GM21576 (cell line): ENCODE measurements around the gene TSLP.

Experiments
- ATAC-seq: cut with Tn5 transposase; IDR thresholded peaks from one replicate; pipeline ENCODE4 v1.9.1; 2021; ENCODE audit warnings: mild to moderate bottlenecking, moderate library complexity; ENCODE audit not compliant: unreplicated experiment

The TSLP gene

DNA sequence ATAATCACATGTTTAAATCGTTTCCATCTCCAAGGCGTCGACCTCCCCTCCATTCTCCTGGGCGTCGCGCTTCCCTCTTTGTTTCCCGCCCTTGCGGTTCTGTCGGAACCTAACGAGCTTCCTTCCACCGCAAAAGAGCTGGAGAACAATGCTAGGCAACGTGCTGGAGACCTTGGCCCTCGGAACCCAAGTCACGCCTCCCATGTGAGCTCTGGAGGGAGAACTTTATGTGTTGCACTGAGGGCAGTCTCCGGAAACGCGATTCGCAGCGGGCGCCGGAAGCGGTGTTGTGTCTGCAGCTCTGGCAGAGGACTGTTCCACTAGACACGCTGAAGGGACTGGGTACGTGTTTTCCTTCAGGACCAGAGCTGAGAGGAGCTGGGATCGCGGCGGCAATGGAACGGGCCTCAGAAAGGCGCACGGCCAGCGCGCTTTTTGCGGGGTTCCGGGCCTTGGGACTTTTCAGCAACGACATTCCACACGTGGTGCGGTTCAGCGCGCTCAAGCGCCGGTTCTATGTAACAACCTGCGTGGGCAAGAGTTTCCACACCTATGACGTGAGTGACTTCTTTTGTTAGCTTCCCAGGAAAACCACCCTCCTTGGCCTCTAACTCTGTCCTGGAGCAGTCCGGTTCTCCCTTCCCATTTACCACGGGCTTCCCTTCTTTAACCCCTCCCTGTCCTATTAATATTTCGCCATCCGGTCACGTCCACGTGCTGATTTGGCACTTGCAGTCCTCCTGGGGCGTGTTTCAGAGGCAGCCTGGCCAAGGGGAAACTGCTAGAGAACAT is 20.7 kb downstream of the TSLP start, which contains the start of gene WDR36:
TSS of gene WDR36 (plus strand) at position 287 of the 792 bp plus-strand sequence. CDS start at position 396, 109 bp downstream.
- peak; percentile 93 for ATAC-seq

DNA sequence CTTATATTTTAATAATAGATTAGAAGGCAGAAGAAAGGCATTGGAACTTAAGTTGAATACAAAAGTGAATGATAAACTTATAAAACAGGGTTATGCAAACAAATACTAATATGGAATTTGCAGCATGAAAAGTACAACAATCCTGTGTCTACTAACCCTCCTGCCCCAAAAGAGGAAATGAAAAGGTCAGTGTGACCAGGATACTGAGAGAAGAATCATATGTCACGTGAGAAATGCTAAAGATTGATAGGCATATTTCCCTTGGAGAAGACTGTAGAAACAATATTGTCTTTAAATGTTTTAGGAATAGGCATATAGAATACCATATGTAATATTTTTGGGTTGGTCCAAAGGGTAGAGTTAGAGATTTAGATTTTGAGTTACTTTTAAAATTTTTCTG is 24.5 kb downstream of the TSLP start:
- no peak for ATAC-seq

- ATAC-seq = no peak
These were observed 27.7 kb downstream of the TSLP start for GRCh38 chr5:111099058-111099778.

DNA sequence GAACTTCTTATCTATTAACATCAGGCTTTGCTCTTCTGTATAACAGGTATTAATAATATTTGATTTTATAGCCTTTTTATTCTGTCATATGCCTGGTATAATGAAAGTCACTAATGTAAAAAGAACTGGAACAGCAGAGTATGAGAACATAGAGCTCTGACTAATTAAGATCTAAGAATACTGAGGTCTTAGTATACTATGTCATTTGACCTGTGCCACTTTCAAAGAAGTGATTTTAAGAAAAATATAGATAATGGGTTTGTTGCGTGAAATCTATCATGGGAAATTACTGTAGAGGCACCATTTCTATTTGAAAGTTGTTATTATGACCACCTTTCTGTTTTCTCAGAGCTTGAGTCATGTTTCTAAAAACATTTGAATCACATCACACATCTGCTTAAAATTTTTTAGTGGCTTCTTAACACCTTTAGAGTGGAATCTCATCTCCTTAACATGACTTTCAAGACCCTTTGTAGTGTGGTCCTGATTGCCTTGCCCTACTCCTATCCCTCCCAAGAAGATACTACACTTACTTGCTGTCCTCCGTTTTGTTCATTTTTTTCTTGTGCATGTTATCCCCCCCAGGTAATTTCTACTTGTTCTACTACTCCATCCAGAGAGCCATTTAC is 34.9 kb downstream of the TSLP start:
- ATAC-seq = no peak

DNA sequence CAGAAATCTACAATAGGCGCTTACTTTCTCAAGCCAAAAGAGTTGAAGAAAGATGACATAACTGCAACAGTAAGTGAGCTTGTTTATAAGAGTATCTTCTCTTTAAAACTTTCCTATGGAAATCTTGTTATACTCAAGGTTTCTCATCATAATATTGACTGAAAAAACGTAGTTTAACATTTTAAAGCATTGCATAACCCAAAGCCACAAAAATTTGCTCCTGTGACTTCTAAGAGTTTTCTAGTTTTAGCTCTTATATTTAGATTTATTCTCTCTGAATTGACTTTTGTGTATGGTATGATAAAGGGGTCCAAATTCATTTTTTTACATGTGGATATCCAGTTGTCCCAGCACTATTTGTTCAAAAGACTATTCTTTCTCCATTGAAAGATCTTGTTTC is 35.9 kb downstream of the TSLP start:
- ATAC-seq = no peak

DNA sequence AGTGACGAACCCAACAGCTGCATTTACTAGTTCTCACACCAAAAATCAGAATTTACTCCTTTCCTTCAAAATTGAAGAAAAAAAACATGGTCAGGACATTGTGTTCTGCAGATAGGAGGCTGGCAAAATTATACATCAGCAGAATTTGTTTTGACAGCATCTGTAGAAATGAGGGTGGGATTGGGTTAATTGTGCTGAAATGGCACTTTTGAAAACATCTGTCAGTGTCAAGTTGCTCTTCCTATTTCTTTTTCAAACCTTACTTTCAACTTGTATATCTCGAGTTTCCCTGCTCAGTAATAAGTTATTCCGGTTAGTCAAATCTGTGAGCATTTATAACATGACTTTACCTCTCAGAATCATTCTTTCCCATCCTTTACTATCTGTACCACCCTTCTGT is 40.4 kb downstream of the TSLP start:
- ATAC-seq = no peak

DNA sequence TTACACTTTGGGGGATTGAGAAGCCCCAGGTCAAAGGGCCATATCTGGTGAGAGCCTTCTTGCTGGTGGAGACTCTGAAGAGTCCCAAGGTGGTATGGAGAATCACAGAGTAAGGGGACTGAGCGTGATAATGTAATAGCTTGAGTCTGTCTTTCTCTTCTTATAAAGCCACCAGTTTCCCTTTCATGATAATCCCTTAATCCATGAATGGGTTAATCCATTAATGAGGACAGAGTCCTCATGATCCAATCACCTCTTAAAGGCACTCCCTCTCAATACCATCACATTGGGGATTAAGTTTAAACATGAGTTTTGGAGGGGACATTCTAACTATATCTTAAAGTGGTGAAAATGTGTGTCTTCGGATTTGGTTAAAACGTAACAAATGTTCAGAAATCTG is 42.2 kb downstream of the TSLP start:
- ATAC-seq = no peak

GRCh38 chr5:111115229-111115628 is 43.7 kb downstream of the TSLP start:
- ATAC-seq = no peak

DNA sequence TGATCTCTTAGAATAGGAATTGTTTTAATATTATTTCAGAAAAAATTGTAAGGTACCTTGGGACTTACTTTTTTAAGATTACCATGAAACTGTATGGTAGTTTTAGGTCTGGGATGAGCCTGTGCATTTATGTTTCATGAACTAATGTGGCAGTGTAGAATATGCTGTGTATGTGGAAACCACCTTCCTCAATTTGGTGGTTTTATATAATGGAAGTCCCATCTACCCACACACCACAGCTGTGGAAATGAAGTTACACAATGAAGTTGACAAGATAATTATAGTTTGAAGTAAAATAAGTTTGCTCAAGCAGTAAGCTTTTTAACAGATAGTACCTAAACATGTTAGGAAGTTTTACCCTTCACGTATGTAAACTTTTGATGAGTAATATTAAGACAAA is 45.0 kb downstream of the TSLP start:
- no peak for ATAC-seq

DNA sequence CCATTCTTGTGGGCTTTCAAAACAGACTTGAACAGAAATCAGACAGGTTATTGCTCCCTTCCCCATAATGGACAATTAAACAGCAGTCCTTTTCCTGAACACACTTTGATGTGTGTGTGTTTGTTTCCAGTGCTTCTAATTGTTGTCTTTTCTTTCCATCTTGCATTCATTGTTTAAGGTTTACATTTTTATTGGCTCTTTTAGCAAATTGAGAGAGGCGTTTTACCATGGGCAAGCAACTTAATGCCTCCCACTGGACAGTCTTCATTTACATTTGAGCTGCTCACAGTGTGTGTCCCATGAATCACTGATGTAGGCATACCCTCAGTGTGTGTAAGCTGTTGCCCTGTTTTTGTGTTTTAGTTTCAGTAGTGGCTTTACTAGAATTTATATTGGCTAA is 45.6 kb downstream of the TSLP start:
- ATAC-seq = no peak

DNA sequence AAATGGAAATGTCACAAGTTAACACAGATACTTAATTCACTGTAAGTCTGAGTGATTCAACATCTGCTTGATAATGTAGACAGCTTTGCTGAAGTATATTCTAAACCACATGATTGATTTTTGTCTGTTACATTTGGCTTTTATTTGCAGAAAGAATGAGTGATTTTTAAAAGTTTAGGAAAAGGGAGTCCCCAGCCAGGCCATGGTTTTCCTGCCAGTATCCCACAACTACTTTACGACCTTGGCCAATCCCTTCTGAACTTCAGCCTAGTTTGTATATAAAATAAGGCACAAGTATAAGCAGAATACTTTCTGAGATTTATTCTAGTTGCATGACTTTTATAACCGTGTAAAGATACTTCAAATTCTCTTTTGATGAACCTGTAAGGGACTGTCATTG is 47.7 kb downstream of the TSLP start:
- ATAC-seq = no peak

GRCh38 chr5:111119856-111120255 is 48.3 kb downstream of the TSLP start:
- no peak for ATAC-seq

- no peak for ATAC-seq
These were observed 49.4 kb downstream of the TSLP start for GRCh38 chr5:111120911-111121310.

GRCh38 chr5:111121926-111122325 is 50.4 kb downstream of the TSLP start:
- no peak for ATAC-seq

DNA sequence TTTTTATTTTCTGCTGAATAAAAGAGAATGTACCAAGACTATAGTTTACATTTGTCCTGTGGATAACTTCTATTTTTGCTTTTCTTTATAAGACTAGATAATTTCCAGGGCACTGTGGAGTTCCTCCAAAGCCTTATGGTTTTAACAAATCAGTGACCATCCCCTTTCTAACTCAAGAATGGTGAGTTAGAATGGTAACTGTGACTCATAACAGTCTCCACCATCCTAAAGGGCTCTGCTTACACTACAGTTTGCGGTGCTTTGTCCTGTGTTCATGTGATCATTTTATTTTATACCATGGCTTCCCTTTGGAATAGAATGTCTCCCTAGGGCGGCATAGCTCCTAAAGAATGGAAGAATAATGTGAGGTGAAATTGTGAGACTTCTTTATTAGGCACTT is 50.9 kb downstream of the TSLP start:
- ATAC-seq = peak; percentile 44

DNA sequence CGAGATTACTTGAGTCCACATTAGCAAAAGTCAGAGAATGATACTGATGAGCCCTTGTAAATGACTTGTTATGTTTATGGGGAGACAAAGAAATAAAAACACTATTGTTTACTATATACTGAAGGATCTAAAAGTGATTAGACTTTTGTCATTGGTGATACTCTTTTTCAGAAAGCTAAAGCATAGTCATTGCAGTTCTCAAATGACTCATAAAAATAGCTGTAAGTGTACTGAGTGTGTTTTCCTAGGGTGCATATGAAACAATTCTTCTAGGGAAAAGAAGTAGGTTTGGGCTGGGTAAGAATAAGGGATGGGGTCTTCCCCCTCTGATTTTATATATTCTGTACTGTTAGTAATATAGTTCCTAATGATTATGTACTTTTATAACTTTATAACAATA is 53.3 kb downstream of the TSLP start:
- ATAC-seq = no peak

- ATAC-seq = no peak
These were observed 55.4 kb downstream of the TSLP start for GRCh38 chr5:111126896-111127295.
